LNCAP (cell line): Measurements from ENCODE around the gene SEC14L5.

Source experiments
- TF ChIP-seq, protein P1 (sequence below): fragments of 450-650 bp; IDR thresholded peaks from 2 replicates; pipeline ENCODE4 v1.5.1; 2017; ENCODE audit warnings: mild to moderate bottlenecking

The SEC14L5 gene

DNA sequence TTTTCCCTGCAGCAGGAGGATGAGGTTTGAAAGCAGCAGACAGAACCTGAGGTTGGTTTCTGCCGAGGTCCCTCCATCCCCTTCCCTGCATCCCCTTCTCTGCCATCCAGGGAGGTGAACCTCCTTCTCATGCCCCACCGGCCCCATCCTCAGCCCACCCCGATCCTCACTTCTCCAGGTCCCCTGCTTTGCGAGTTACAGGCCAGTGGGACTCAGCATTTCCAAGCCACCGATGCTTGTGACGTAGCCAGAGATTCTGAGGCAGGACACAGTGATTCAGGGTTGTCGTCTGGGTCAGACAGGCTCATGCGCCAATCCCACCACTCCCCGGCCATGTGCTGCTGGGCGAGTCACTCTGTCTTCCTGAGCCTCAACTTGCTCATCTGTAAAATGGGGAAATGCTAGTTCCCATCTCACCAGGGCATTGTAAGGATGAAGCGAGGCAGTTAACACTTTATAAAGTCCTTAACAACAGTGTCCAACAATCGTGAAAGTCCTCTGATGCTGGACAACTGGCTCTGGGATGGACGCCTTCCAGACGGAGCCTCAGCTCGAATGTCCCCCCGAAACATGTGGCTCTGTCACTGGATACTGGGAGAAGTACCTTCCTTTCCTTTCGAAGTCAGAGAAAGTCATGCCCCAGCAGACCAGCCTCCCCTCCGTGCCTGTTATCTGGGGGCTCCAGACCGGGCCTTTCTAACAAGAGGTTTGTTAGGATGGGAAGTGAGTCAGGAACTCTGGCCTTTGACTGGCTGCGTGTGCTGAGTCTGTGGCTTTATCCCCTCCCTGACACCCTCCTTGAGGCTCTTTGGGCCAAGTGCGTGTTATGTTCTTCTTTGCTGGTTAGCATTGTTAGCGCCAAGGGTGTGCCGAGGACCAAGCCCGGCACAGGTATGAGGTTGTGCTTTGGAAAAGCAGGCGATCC is 21.9 kb downstream of the SEC14L5 start:
- TF ChIP-seq, protein P1, sequence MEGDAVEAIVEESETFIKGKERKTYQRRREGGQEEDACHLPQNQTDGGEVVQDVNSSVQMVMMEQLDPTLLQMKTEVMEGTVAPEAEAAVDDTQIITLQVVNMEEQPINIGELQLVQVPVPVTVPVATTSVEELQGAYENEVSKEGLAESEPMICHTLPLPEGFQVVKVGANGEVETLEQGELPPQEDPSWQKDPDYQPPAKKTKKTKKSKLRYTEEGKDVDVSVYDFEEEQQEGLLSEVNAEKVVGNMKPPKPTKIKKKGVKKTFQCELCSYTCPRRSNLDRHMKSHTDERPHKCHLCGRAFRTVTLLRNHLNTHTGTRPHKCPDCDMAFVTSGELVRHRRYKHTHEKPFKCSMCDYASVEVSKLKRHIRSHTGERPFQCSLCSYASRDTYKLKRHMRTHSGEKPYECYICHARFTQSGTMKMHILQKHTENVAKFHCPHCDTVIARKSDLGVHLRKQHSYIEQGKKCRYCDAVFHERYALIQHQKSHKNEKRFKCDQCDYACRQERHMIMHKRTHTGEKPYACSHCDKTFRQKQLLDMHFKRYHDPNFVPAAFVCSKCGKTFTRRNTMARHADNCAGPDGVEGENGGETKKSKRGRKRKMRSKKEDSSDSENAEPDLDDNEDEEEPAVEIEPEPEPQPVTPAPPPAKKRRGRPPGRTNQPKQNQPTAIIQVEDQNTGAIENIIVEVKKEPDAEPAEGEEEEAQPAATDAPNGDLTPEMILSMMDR = no peak

DNA sequence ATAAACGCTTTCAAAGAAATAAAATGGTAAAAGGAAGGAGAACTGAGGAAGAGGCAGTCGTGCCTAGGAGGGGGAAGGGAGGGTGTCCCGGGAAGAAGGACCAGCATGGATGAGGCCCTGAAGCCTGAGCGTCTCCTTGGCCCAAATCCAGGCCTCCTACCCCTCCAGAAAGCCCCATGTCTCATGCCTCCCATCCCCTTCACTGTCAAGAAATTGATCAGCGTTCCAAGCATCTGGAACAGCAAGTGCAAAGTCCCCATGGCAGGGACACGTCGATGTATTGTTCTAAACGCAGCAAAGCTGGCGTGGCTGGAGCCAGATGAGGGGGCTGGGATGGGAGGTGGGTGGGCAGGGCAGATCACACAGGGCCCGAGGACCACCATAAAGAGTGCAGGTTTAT is 22.6 kb downstream of the SEC14L5 start:
- TF ChIP-seq, protein P1 = no peak

DNA sequence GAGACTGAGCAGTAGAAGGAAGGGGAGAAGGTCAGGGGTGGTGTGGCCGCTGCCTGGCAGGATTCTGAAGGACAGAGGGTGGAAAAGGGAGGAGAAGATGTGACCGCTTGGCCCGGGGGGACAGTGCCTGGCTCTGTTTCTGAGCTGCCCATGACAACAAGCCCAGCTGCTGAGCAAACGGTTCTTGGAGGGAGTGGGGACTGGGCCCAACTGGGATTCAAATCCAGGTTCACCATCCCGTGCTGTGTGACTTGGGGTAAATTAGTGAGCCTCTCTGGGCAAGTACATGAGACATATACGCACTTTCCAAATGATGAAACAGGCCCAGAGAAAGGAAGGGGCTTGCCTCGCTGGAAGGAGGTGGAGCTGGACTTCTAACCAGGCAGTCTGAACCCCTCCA is 23.3 kb downstream of the SEC14L5 start:
- TF ChIP-seq, protein P1 = no peak

DNA sequence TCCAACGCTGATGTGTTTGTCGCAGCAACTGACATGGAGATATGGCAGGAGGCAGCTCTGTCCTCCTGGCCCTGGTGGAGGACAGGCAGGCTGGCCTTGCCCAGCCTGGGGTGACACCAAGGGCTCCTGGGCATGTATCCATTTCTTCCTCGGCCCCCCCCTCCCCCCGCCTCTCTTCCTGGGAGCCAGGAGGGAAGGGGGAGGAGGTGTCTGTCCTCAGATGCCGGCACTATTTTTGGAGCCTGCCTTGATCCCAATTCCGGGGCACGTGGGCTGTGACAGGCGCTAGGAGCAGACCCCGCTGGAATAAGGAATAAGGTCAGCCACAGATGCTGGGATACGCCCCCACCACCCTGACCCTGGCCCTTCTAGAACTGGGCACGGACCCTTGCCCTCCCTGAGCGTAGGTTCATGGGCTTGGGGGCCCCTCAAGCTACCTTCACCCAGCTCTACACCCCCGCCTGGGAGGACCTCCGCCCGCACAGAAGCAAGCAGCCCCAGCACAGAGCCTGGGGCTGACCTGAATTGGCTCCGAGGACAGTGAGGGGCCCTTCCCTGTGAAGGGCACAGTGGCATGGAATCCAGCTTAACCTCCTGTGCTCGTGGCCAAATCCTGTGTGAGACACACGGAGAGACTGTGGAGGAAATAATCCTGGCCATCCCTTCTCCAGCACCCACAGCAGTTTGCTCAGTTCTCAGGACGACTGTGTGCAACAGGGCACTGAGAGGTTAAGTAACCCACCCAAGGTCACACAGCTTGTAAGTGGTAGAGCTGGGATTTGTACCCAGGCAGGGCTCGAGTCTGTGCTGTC is 24.1 kb downstream of the SEC14L5 start:
- TF ChIP-seq, protein P1 = no peak

DNA sequence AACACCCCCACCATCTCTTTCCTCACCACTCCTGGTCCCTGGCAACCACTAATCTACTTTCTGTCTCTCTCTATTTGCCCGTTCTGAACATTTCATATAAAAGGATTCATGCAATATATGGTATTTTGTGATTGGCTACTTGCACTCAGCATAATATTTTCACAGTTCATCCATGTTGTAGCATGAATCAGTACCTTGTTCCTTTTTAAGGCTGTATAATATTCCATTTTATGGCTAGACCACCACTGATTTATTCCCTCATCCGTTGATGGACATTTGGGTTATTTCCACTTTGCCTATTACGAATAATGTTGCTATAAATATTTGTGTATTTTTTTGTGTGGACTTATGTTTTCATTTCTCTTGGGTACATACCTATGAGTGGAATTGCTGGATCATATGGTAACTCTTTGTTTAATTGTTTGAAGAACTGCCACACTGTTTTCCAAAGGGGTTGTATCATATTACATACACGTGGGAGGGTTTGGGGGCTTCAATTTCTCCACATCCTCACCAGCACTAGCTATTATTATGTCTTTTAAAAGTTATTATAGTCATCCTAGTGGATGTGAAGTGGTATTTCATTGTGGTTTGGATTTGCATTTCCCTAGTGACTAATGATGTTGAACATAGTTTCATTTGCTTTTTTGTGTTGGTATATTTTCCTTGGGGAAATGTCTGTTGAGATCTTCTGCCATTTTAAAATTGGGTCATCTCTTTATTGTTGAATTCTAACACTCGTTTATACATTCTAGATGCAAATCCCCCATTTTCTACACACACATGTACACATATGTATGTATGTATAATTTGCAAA is 26.3 kb downstream of the SEC14L5 start:
- TF ChIP-seq, protein P1 = no peak

DNA sequence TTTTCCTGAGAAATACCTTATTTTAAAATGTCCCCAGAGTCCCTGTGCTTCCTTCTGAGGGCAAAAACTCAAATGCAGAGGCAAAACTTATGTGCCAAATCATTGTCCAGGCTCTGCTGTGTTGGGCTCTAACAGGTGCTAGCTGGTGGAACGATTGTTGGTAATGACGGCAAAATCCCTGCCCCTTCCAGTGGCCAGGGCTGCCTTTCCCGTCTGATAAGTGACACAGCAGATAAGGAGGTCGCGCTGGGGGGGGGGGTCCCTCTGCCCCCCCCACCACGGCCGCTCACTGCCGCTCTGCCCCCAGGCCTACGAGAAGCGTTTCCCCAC is 29.1 kb downstream of the SEC14L5 start:
- TF ChIP-seq, protein P1 = no peak
